Measurements from ENCODE around the gene MAP2K5. TPM values are rescaled to one million over a fixed set of nuclear protein-coding genes. Genes with fewer than 3 reads are reported as not detected.

Gene MAP2K5
- total RNA-seq, 1 donor from 2014 or later: 8.0 TPM

DNA sequence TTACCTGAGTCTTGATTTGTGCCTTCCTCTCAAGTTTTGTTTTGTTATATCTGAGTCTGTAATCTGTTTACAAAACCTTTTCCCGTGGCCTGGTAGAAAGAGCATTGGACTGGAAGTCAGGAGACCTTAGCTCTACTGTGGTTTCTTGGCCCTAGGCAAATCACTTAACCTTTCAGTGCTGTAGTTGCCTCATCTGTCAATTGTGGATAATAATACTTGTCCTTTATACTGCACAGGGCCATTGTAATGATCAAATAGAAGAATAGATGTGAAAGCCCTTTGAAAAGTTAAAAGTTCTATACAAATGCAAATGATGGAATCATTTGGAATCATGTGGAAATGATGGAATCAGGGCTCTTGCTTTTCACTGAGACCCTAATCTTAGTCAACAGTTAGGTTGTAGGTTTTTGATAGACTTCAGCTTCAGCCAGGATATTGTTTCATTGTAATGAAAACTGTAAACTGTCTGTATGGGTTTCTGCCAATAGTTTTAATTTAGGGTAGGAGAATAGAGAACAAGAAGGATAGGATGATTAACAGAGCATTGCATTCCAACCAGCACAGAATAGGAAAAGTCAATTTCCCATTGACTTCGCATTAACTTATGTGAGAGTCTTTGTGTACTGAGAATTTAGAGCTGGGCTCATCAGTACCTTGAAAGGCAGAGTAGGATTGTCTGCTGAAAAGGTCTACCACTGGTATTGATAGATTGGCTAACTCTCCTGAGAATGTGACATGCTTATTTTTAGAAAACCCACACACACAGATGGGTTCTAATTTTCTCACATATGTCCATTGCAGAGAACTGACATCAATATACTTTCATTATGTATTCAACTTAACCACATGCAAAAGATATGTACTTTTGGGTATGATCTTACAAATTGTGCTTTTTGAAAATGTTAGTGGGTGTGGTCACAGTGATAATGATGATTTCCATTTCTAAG lies 21.8 kb downstream of the MAP2K5 start:
- TF ChIP-seq, protein P1, sequence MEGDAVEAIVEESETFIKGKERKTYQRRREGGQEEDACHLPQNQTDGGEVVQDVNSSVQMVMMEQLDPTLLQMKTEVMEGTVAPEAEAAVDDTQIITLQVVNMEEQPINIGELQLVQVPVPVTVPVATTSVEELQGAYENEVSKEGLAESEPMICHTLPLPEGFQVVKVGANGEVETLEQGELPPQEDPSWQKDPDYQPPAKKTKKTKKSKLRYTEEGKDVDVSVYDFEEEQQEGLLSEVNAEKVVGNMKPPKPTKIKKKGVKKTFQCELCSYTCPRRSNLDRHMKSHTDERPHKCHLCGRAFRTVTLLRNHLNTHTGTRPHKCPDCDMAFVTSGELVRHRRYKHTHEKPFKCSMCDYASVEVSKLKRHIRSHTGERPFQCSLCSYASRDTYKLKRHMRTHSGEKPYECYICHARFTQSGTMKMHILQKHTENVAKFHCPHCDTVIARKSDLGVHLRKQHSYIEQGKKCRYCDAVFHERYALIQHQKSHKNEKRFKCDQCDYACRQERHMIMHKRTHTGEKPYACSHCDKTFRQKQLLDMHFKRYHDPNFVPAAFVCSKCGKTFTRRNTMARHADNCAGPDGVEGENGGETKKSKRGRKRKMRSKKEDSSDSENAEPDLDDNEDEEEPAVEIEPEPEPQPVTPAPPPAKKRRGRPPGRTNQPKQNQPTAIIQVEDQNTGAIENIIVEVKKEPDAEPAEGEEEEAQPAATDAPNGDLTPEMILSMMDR (IDR thresholded peaks at IDR 0.05; ENCODE audit: insufficient read depth, low read length, poor library complexity, severe bottlenecking): no peak
- Histone ChIP-seq H3K27me3 (ENCODE audit: control insufficient read depth, insufficient read depth, low read length) (no peaks in the 10 kb centered on the region), H3K4me3 (ENCODE audit: low read depth, low read length) (no peak overlapping the region), H3K36me3 (ENCODE audit: control insufficient read depth, insufficient read depth, low read length) (no peaks in the 10 kb centered on the region)
- no peak for DNase-seq (ENCODE audit: low read depth)

GRCh38 chr15:67564968-67565345 lies 22.5 kb downstream of the MAP2K5 start:
- TF ChIP-seq, protein P1 (IDR thresholded peaks at IDR 0.05; ENCODE audit: insufficient read depth, low read length, poor library complexity, severe bottlenecking): no peak
- H3K36me3 ChIP-seq (ENCODE audit: control insufficient read depth, insufficient read depth, low read length): no peaks in the 10 kb centered on the region
- H3K4me3 ChIP-seq (ENCODE audit: low read depth, low read length): no peak overlapping the region
- H3K27me3 ChIP-seq (ENCODE audit: control insufficient read depth, insufficient read depth, low read length): no peaks in the 10 kb centered on the region
- DNase-seq (ENCODE audit: low read depth): no peak

DNA sequence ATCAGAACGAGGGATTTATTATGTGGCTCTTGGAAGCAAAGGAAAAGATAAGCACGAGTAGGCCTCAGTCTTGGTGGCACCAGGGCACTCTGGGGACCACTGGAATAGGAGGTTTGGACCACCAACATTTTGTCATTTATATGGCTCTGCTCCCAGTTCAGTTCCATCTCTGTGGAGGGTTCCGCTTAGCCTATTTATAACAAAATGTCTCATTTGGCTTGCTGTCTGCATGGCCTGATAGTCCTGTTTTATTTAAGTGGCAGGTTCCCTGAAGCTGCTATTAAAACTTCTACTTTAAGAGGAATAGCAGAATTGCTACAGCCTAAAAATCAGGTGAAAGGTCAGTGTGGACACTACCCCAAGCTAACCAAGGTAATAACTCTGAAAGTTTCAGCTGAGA lies 27.2 kb downstream of the MAP2K5 start:
- no peak overlapping the region for H3K4me3 ChIP-seq (ENCODE audit: low read depth, low read length)
- H3K36me3 ChIP-seq (ENCODE audit: control insufficient read depth, insufficient read depth, low read length): no peaks in the 10 kb centered on the region
- DNase-seq (ENCODE audit: low read depth): no peak
- TF ChIP-seq, protein P1 (IDR thresholded peaks at IDR 0.05; ENCODE audit: insufficient read depth, low read length, poor library complexity, severe bottlenecking): no peak
- no peaks in the 10 kb centered on the region for H3K27me3 ChIP-seq (ENCODE audit: control insufficient read depth, insufficient read depth, low read length)

- DNase-seq (ENCODE audit: low read depth): no peak
- TF ChIP-seq, protein P1 (IDR thresholded peaks at IDR 0.05; ENCODE audit: insufficient read depth, low read length, poor library complexity, severe bottlenecking): no peak
- Histone ChIP-seq H3K4me3 (ENCODE audit: low read depth, low read length) (no peak overlapping the region), H3K27me3 (ENCODE audit: control insufficient read depth, insufficient read depth, low read length) (no peaks in the 10 kb centered on the region), H3K36me3 (ENCODE audit: control insufficient read depth, insufficient read depth, low read length) (no peaks in the 10 kb centered on the region)
Observed at GRCh38 chr15:67570875-67571647, 28.6 kb downstream of the MAP2K5 start.

- H3K36me3 ChIP-seq (ENCODE audit: control insufficient read depth, insufficient read depth, low read length): no peaks in the 10 kb centered on the region
- no peak for DNase-seq (ENCODE audit: low read depth)
Observed at GRCh38 chr15:67571648-67572415, 29.3 kb downstream of the MAP2K5 start.

More at GRCh38 chr15:67571648-67572415, 29.3 kb downstream of the MAP2K5 start:
- TF ChIP-seq, protein P1 (IDR thresholded peaks at IDR 0.05; ENCODE audit: insufficient read depth, low read length, poor library complexity, severe bottlenecking): no peak
- Histone ChIP-seq H3K4me3 (ENCODE audit: low read depth, low read length) (no peak overlapping the region), H3K27me3 (ENCODE audit: control insufficient read depth, insufficient read depth, low read length) (no peaks in the 10 kb centered on the region)

Data from kidney epithelial cell (primary cell).